ENCODE measurements around the gene PDPN.

DNA sequence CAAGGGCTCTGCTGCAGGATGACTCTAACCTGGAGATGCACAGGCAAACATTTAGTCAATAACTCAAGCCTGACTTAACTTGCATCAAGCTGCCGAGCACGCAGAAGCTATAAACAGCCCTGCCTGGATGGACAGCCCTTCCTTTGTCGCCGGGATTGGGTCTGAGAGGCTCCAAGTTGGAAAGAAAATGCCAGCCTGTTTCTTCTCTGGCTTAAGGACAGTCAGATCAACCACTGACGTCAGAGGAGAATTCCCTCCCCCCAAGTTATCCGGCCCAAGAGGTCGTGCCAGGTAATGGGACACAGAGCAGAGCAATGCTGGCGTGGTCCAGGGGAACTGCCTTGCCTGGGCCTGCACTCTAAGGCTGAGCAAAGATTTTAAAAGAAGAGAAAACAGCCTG, 42.8 kb upstream of the PDPN start:
- TF ChIP-seq, protein P1, sequence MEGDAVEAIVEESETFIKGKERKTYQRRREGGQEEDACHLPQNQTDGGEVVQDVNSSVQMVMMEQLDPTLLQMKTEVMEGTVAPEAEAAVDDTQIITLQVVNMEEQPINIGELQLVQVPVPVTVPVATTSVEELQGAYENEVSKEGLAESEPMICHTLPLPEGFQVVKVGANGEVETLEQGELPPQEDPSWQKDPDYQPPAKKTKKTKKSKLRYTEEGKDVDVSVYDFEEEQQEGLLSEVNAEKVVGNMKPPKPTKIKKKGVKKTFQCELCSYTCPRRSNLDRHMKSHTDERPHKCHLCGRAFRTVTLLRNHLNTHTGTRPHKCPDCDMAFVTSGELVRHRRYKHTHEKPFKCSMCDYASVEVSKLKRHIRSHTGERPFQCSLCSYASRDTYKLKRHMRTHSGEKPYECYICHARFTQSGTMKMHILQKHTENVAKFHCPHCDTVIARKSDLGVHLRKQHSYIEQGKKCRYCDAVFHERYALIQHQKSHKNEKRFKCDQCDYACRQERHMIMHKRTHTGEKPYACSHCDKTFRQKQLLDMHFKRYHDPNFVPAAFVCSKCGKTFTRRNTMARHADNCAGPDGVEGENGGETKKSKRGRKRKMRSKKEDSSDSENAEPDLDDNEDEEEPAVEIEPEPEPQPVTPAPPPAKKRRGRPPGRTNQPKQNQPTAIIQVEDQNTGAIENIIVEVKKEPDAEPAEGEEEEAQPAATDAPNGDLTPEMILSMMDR (IDR thresholded peaks at IDR 0.05), result no peak
- TF ChIP-seq POLR2A (IDR thresholded peaks at IDR 0.05), result no peak

Measured in testis (tissue), 2 donors.